ENCODE data around the gene XDH. TPM values are rescaled to one million over a fixed set of nuclear protein-coding genes. Genes with fewer than 3 reads are reported as not detected.

XDH gene
- total and polyA plus RNA-seq, 9 of the 15 experiments (the other 6 are each of a cell fraction or from before 2014, with no cell fraction given), result 0.04 to 0.06 TPM; not detected in 7

DNA sequence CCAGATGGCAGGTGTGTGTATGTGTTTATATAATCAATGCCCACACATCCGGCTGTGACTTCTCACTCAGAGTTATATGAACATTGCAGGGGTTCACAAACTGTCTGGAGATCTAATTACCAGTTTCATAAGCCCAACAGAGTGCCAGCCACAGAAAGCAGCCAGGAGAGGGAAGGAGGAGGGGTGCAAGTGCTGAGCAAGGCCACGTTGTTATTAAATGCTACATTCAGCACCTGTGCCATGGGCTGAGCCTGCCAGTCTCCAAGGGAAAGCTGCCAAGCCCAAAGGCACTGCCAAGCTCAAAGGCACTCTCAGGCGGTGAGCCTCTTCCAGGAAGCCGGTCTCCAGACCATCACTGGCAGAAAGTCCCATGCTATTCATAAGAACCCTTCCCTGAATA is 17.4 kb downstream of the XDH start:
- H3K36me3 ChIP-seq (ENCODE audit: control insufficient read depth, insufficient read depth, low read length), result no peaks in the 10 kb centered on the region
- ChIA-PET CTCF (ENCODE audit: low intra/inter-chr PET ratio) (no interaction called here), POLR2A (no interaction called here)
- no peak for ATAC-seq
- no peak overlapping the region for H3K4me2 ChIP-seq (ENCODE audit: insufficient read depth, low read length)
- no peaks in the 10 kb centered on the region for H3K9me3 ChIP-seq (replicated peaks; ENCODE audit: control insufficient read depth, insufficient read depth, low read depth, low read length)
- H4K20me1 ChIP-seq (replicated peaks; ENCODE audit: control insufficient read depth, insufficient read depth, low read length), result no peaks in the 10 kb centered on the region
- no TSS peak for BruUV-seq (replicated peaks)
- no peak for FAIRE-seq
- no peak overlapping the region for H2AFZ ChIP-seq (ENCODE audit: low read depth, low read length)
- in situ Hi-C loops (cut with MboI) (no loop called here), intact Hi-C loops (cut with micrococcal nuclease) (no loop called here)
- no peaks in the 10 kb centered on the region for H3K79me2 ChIP-seq (ENCODE audit: control insufficient read depth, insufficient read depth, low read length)
- no peak overlapping the region for H3K4me3 ChIP-seq
- no peak overlapping the region for H3K27ac ChIP-seq (ENCODE audit: extremely low read depth, low read depth, low read length)
- no peak for DNase-seq (ENCODE audit: extremely low read depth in 1 of 4, low spot score in 3 of 4)
- no peaks in the 10 kb centered on the region for H3K27me3 ChIP-seq (ENCODE audit: control insufficient read depth in 2 of 2, insufficient read depth in 2 of 2, low read length in 2 of 2)
- no peak overlapping the region for H3K9ac ChIP-seq (ENCODE audit: insufficient read depth in 1 of 2, low read depth in 2 of 2, low read length in 2 of 2)
- WGBS (ENCODE audit: insufficient coverage, low coverage, missing lambda C conversion rate), result 0% methylated on average over 4 of the region's 4 CpGs
- no peaks in the 10 kb centered on the region for H3K4me1 ChIP-seq (replicated peaks in 1 of 2; ENCODE audit: control insufficient read depth in 2 of 2, insufficient read depth in 2 of 2, low read length in 2 of 2)
- H3K9me1 ChIP-seq (ENCODE audit: control insufficient read depth, insufficient read depth, low read length), result no peaks in the 10 kb centered on the region
- TF ChIP-seq NBN (IDR thresholded peaks at IDR 0.05; ENCODE audit: low read depth) (no peak), TRIM24 (IDR thresholded peaks at IDR 0.05) (no peak), KDM4B (IDR thresholded peaks at IDR 0.05; ENCODE audit: borderline replicate concordance in 2 of 2, low read depth in 1 of 2) (no peak), ZNF232 (CRISPR knock-in tag; IDR thresholded peaks at IDR 0.05) (no peak), ZFPM2 (CRISPR knock-in tag; IDR thresholded peaks at IDR 0.05) (no peak), ZC3H4 (CRISPR knock-in tag; IDR thresholded peaks at IDR 0.05; ENCODE audit: borderline replicate concordance) (no peak)
- TF ChIP-seq, protein P1, sequence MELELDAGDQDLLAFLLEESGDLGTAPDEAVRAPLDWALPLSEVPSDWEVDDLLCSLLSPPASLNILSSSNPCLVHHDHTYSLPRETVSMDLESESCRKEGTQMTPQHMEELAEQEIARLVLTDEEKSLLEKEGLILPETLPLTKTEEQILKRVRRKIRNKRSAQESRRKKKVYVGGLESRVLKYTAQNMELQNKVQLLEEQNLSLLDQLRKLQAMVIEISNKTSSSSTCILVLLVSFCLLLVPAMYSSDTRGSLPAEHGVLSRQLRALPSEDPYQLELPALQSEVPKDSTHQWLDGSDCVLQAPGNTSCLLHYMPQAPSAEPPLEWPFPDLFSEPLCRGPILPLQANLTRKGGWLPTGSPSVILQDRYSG (tag; conservative IDR thresholded peaks at IDR 0.05; ENCODE audit: low read depth), result no peak
- TF ChIP-seq, protein P2, sequence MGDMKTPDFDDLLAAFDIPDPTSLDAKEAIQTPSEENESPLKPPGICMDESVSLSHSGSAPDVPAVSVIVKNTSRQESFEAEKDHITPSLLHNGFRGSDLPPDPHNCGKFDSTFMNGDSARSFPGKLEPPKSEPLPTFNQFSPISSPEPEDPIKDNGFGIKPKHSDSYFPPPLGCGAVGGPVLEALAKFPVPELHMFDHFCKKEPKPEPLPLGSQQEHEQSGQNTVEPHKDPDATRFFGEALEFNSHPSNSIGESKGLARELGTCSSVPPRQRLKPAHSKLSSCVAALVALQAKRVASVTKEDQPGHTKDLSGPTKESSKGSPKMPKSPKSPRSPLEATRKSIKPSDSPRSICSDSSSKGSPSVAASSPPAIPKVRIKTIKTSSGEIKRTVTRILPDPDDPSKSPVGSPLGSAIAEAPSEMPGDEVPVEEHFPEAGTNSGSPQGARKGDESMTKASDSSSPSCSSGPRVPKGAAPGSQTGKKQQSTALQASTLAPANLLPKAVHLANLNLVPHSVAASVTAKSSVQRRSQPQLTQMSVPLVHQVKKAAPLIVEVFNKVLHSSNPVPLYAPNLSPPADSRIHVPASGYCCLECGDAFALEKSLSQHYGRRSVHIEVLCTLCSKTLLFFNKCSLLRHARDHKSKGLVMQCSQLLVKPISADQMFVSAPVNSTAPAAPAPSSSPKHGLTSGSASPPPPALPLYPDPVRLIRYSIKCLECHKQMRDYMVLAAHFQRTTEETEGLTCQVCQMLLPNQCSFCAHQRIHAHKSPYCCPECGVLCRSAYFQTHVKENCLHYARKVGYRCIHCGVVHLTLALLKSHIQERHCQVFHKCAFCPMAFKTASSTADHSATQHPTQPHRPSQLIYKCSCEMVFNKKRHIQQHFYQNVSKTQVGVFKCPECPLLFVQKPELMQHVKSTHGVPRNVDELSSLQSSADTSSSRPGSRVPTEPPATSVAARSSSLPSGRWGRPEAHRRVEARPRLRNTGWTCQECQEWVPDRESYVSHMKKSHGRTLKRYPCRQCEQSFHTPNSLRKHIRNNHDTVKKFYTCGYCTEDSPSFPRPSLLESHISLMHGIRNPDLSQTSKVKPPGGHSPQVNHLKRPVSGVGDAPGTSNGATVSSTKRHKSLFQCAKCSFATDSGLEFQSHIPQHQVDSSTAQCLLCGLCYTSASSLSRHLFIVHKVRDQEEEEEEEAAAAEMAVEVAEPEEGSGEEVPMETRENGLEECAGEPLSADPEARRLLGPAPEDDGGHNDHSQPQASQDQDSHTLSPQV (IDR thresholded peaks at IDR 0.05), result no peak
- TF ChIP-seq, protein P3, sequence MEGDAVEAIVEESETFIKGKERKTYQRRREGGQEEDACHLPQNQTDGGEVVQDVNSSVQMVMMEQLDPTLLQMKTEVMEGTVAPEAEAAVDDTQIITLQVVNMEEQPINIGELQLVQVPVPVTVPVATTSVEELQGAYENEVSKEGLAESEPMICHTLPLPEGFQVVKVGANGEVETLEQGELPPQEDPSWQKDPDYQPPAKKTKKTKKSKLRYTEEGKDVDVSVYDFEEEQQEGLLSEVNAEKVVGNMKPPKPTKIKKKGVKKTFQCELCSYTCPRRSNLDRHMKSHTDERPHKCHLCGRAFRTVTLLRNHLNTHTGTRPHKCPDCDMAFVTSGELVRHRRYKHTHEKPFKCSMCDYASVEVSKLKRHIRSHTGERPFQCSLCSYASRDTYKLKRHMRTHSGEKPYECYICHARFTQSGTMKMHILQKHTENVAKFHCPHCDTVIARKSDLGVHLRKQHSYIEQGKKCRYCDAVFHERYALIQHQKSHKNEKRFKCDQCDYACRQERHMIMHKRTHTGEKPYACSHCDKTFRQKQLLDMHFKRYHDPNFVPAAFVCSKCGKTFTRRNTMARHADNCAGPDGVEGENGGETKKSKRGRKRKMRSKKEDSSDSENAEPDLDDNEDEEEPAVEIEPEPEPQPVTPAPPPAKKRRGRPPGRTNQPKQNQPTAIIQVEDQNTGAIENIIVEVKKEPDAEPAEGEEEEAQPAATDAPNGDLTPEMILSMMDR (IDR thresholded peaks at IDR 0.05 in 2 of 3, conservative IDR thresholded peaks at IDR 0.05 in 1 of 3; ENCODE audit: insufficient read depth in 2 of 3, low read depth in 1 of 3, low read length in 3 of 3), result no peak
- TF ChIP-seq, protein P4, sequence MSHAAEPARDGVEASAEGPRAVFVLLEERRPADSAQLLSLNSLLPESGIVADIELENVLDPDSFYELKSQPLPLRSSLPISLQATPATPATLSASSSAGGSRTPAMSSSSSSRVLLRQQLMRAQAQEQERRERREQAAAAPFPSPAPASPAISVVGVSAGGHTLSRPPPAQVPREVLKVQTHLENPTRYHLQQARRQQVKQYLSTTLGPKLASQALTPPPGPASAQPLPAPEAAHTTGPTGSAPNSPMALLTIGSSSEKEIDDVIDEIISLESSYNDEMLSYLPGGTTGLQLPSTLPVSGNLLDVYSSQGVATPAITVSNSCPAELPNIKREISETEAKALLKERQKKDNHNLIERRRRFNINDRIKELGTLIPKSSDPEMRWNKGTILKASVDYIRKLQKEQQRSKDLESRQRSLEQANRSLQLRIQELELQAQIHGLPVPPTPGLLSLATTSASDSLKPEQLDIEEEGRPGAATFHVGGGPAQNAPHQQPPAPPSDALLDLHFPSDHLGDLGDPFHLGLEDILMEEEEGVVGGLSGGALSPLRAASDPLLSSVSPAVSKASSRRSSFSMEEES (CRISPR knock-in tag; IDR thresholded peaks at IDR 0.05), result no peak
- TF ChIP-seq, protein P5, sequence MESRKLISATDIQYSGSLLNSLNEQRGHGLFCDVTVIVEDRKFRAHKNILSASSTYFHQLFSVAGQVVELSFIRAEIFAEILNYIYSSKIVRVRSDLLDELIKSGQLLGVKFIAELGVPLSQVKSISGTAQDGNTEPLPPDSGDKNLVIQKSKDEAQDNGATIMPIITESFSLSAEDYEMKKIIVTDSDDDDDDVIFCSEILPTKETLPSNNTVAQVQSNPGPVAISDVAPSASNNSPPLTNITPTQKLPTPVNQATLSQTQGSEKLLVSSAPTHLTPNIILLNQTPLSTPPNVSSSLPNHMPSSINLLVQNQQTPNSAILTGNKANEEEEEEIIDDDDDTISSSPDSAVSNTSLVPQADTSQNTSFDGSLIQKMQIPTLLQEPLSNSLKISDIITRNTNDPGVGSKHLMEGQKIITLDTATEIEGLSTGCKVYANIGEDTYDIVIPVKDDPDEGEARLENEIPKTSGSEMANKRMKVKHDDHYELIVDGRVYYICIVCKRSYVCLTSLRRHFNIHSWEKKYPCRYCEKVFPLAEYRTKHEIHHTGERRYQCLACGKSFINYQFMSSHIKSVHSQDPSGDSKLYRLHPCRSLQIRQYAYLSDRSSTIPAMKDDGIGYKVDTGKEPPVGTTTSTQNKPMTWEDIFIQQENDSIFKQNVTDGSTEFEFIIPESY (CRISPR knock-in tag; IDR thresholded peaks at IDR 0.05), result no peak

All from K562 (cell line).